Measurements from ENCODE around the gene GNL2. TPM values are rescaled to one million over a fixed set of nuclear protein-coding genes. Genes with fewer than 3 reads are reported as not detected.
"Not testable (repeated sequence)": the region's sequence is repeated elsewhere in the genome, so short reads cannot be mapped to it uniquely, and the experiment has no call there.

GNL2 gene
- total RNA-seq, 2 experiments from 2014 or later, result 62.2 to 65.3 TPM

GRCh38 chr1:37549341-37549740 is 46.4 kb downstream of the GNL2 start:
- peaks cover 43% of the 10 kb centered on the region for H3K4me1 Mint-ChIP-seq (ENCODE audit: low read depth)
- H3K9me3 Mint-ChIP-seq, result no peaks in the 10 kb centered on the region
- CTCF ChIA-PET, result interaction anchor here (1.0 to 1.2 kb wide), 2 partner anchors 63 to 133 kb away, joined by 4 to 6 read pairs; no protein-coding TSS in a partner anchor
- intact Hi-C loops (cut with micrococcal nuclease), result no loop called here
- H3K27me3 Mint-ChIP-seq (ENCODE audit: low read depth), result no peaks in the 10 kb centered on the region
- H3K27ac Mint-ChIP-seq, result peak overlapping the region; percentile 54
- H3K4me3 Mint-ChIP-seq, result no peak overlapping the region
- no peak for DNase-seq
- peaks cover 25% of the 10 kb centered on the region for H3K36me3 Mint-ChIP-seq (ENCODE audit: low read depth)

GRCh38 chr1:37545019-37545418 is 50.7 kb downstream of the GNL2 start:
- Mint-ChIP-seq H3K4me3 (no peak overlapping the region), H3K9me3 (no peaks in the 10 kb centered on the region), H3K36me3 (ENCODE audit: low read depth) (peaks cover 26% of the 10 kb centered on the region), H3K27me3 (ENCODE audit: low read depth) (no peaks in the 10 kb centered on the region), H3K27ac (no peak overlapping the region), H3K4me1 (ENCODE audit: low read depth) (peaks cover 9% of the 10 kb centered on the region)
- no peak for DNase-seq
- CTCF ChIA-PET, result no interaction called here
- intact Hi-C loops (cut with micrococcal nuclease), result no loop called here

- H3K27ac Mint-ChIP-seq, result no peak overlapping the region
Observed at GRCh38 chr1:37544530-37544929, 51.2 kb downstream of the GNL2 start.

GRCh38 chr1:37540036-37540785 is 55.5 kb downstream of the GNL2 start:
- Mint-ChIP-seq H3K4me1 (ENCODE audit: low read depth) (peaks cover 9% of the 10 kb centered on the region), H3K27me3 (ENCODE audit: low read depth) (no peaks in the 10 kb centered on the region), H3K27ac (no peak overlapping the region), H3K36me3 (ENCODE audit: low read depth) (peaks cover 31% of the 10 kb centered on the region), H3K9me3 (no peaks in the 10 kb centered on the region), H3K4me3 (no peak overlapping the region)
- intact Hi-C loops (cut with micrococcal nuclease), result no loop called here
- CTCF ChIA-PET, result interaction anchor here (0.8 to 1.5 kb wide), 2 partner anchors 85 to 505 kb away, joined by 3 to 5 read pairs; no protein-coding TSS in a partner anchor
- DNase-seq, result no peak

More at GRCh38 chr1:37544530-37544929, 51.2 kb downstream of the GNL2 start:
- intact Hi-C loops (cut with micrococcal nuclease), result no loop called here
- DNase-seq, result no peak
- CTCF ChIA-PET, result interaction anchor here (0.6 kb wide), 1 partner anchor 17 kb away, joined by 4 read pairs; no protein-coding TSS in a partner anchor
- Mint-ChIP-seq H3K9me3 (no peaks in the 10 kb centered on the region), H3K27me3 (ENCODE audit: low read depth) (no peaks in the 10 kb centered on the region), H3K36me3 (ENCODE audit: low read depth) (peaks cover 25% of the 10 kb centered on the region), H3K4me1 (ENCODE audit: low read depth) (peaks cover 4% of the 10 kb centered on the region), H3K4me3 (no peak overlapping the region)

GRCh38 chr1:37539154-37539553 is 56.6 kb downstream of the GNL2 start:
- H3K9me3 Mint-ChIP-seq; H3K27ac Mint-ChIP-seq; DNase-seq; H3K4me3 Mint-ChIP-seq; H3K27me3 Mint-ChIP-seq (ENCODE audit: low read depth); intact Hi-C loops (cut with micrococcal nuclease): not testable (repeated sequence)
- CTCF ChIA-PET, result interaction anchor here (0.8 to 1.5 kb wide), 2 partner anchors 84 to 504 kb away, joined by 3 to 5 read pairs; no protein-coding TSS in a partner anchor
- H3K36me3 Mint-ChIP-seq (ENCODE audit: low read depth), result peaks cover 31% of the 10 kb centered on the region
- H3K4me1 Mint-ChIP-seq (ENCODE audit: low read depth), result peaks cover 14% of the 10 kb centered on the region

- no peaks in the 10 kb centered on the region for H3K9me3 Mint-ChIP-seq
- intact Hi-C loops (cut with micrococcal nuclease), result no loop called here
- H3K27me3 Mint-ChIP-seq (ENCODE audit: low read depth), result no peaks in the 10 kb centered on the region
- H3K4me1 Mint-ChIP-seq (ENCODE audit: low read depth), result peaks cover 15% of the 10 kb centered on the region
- H3K4me3 Mint-ChIP-seq, result no peak overlapping the region
- no peak overlapping the region for H3K27ac Mint-ChIP-seq
- CTCF ChIA-PET, result no interaction called here
- H3K36me3 Mint-ChIP-seq (ENCODE audit: low read depth), result peaks cover 36% of the 10 kb centered on the region
- DNase-seq, result no peak
Observed at GRCh38 chr1:37537378-37537777, 58.4 kb downstream of the GNL2 start.

GRCh38 chr1:37533317-37534093 is 62.2 kb downstream of the GNL2 start:
- CTCF ChIA-PET, result no interaction called here

GRCh38 chr1:37532418-37533156 is 63.1 kb downstream of the GNL2 start:
- H3K27me3 Mint-ChIP-seq (ENCODE audit: low read depth); DNase-seq; intact Hi-C loops (cut with micrococcal nuclease); H3K9me3 Mint-ChIP-seq; H3K27ac Mint-ChIP-seq; H3K4me3 Mint-ChIP-seq: not testable (repeated sequence)
- Mint-ChIP-seq H3K36me3 (ENCODE audit: low read depth) (peaks cover 18% of the 10 kb centered on the region), H3K4me1 (ENCODE audit: low read depth) (peaks cover 12% of the 10 kb centered on the region)
- CTCF ChIA-PET, result interaction anchor here (0.5 kb wide), 1 partner anchor 174 kb away, joined by 3 read pairs; no protein-coding TSS in a partner anchor

More at GRCh38 chr1:37533317-37534093, 62.2 kb downstream of the GNL2 start:
- H3K27ac Mint-ChIP-seq, result no peak overlapping the region
- H3K4me3 Mint-ChIP-seq, result no peak overlapping the region
- peaks cover 22% of the 10 kb centered on the region for H3K36me3 Mint-ChIP-seq (ENCODE audit: low read depth)
- no peaks in the 10 kb centered on the region for H3K27me3 Mint-ChIP-seq (ENCODE audit: low read depth)
- no peak for DNase-seq
- intact Hi-C loops (cut with micrococcal nuclease), result no loop called here
- H3K4me1 Mint-ChIP-seq (ENCODE audit: low read depth), result peaks cover 15% of the 10 kb centered on the region
- H3K9me3 Mint-ChIP-seq, result no peaks in the 10 kb centered on the region

- H3K27me3 Mint-ChIP-seq (ENCODE audit: low read depth); DNase-seq; H3K4me3 Mint-ChIP-seq; intact Hi-C loops (cut with micrococcal nuclease); H3K4me1 Mint-ChIP-seq (ENCODE audit: low read depth); H3K27ac Mint-ChIP-seq; CTCF ChIA-PET; H3K9me3 Mint-ChIP-seq: not testable (repeated sequence)
- H3K36me3 Mint-ChIP-seq (ENCODE audit: low read depth), result peaks cover 12% of the 10 kb centered on the region
Observed at GRCh38 chr1:37529888-37530287, 65.8 kb downstream of the GNL2 start.

- Mint-ChIP-seq H3K27me3 (ENCODE audit: low read depth) (no peaks in the 10 kb centered on the region), H3K36me3 (ENCODE audit: low read depth) (peaks cover 2% of the 10 kb centered on the region), H3K4me3 (peak overlapping the region; percentile 77), H3K27ac (peak overlapping the region; percentile 87), H3K9me3 (peaks cover 7% of the 10 kb centered on the region), H3K4me1 (ENCODE audit: low read depth) (peaks cover 23% of the 10 kb centered on the region)
- intact Hi-C loops (cut with micrococcal nuclease), result loop anchor here (10.0 kb wide), 1 partner anchor 1365 kb away; the partner anchor contains the start of gene MAP7D1
- CTCF ChIA-PET, result no interaction called here
- peak; percentile 47 for DNase-seq
Observed at GRCh38 chr1:37519613-37520012, 76.1 kb downstream of the GNL2 start.

GRCh38 chr1:37518929-37519328 is 76.8 kb downstream of the GNL2 start:
- H3K9me3 Mint-ChIP-seq; H3K27me3 Mint-ChIP-seq (ENCODE audit: low read depth); H3K36me3 Mint-ChIP-seq (ENCODE audit: low read depth); CTCF ChIA-PET: not testable (repeated sequence)
- H3K4me1 Mint-ChIP-seq (ENCODE audit: low read depth), result peaks cover 23% of the 10 kb centered on the region
- peak overlapping the region; percentile 77 for H3K4me3 Mint-ChIP-seq
- intact Hi-C loops (cut with micrococcal nuclease), result loop anchor here (10.0 kb wide), 1 partner anchor 1364 kb away; the partner anchor contains the start of gene MAP7D1
- H3K27ac Mint-ChIP-seq, result peak overlapping the region; percentile 87
- DNase-seq, result peak; percentile 59

GRCh38 chr1:37518241-37518640 is 77.5 kb downstream of the GNL2 start:
- H3K36me3 Mint-ChIP-seq (ENCODE audit: low read depth); DNase-seq; H3K4me3 Mint-ChIP-seq; H3K9me3 Mint-ChIP-seq; CTCF ChIA-PET; H3K27me3 Mint-ChIP-seq (ENCODE audit: low read depth): not testable (repeated sequence)
- Mint-ChIP-seq H3K4me1 (ENCODE audit: low read depth) (peaks cover 28% of the 10 kb centered on the region), H3K27ac (peak overlapping the region; percentile 87)
- intact Hi-C loops (cut with micrococcal nuclease), result loop anchor here (10.0 kb wide), 1 partner anchor 1363 kb away; the partner anchor contains the start of gene MAP7D1

All from activated naive CD4-positive, alpha-beta T cell treated with anti-CD3 and anti-CD28 coated beads for 36 hours (primary cell).